Limb (tissue), 2 donors: ENCODE results near the gene MPRIP.

Source experiments
- DNase-seq, 2 donors: peaks; one replicate each; pipeline ENCODE4 v3.0.0-alpha.2; 2016; ENCODE audit errors: extremely low spot score in 2 of 2

The MPRIP gene

DNA sequence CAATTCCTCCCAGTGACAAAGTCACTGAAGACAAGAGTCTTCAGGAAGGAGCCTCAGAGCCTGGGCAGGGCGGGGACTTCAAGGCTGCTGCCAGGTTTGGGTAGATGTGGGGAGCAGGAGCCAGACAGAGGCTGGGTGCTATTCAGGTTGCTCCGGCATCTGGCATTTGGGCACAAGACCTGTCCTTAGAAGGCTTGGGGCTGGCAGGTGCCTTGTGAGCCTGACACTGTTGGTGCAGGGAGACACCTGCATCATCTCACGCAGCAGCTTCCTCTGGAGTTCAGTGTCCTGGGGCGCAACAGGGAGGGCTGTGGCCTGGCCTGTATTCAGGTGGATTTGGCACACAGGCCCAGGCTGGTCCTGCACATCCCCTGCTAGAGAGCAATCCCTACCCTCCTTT, 65.0 kb downstream of the MPRIP start:
- DNase-seq: no peak

DNA sequence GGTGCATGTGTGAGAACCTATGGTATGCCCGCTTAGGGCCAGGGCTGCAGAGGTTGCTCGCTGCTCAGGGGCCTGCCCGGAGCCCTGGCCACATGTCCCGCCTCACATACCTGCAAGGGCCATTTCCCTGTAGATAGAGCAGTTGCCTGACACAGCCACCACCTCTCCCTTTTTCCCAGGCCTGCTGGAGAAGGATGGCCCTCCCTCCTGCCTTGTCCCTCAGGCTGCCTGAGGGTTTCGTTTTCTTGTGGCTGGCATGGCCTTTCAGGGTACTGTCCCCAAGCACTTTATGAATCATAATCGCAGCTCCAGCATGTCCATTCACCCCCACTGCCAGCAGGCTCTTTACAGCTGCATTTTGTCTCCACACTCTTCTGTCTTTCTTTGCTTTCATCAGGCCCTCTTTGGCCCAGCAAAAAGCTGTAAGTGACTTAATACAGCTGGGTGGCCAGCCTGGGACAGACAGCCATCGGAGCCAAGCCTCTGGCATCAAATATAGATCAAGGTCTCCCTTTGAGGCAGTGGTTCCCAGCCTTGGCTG, 65.7 kb downstream of the MPRIP start:
- DNase-seq: no peak

- no peak for DNase-seq
These were observed 66.3 kb downstream of the MPRIP start for GRCh38 chr17:17108451-17109049.

DNA sequence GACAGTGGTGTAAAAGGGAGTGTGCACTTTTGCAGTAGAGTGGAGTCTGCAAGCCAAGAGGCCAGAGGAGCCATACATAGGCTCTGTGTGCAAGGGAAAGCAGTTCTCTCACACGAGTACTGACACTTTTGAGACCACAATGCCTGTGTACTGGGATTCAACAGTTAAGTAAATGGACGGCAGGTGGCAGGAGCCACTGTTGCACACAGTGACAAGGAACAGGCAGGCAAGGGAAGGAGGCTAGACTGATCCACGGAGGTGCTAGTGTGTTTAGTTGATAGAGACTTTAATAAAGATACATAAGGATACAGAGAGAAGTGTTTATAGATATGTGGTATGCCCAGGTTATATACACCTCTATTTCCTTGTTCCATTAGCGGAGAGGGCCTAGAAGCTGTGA, 67.0 kb downstream of the MPRIP start:
- DNase-seq: no peak

DNA sequence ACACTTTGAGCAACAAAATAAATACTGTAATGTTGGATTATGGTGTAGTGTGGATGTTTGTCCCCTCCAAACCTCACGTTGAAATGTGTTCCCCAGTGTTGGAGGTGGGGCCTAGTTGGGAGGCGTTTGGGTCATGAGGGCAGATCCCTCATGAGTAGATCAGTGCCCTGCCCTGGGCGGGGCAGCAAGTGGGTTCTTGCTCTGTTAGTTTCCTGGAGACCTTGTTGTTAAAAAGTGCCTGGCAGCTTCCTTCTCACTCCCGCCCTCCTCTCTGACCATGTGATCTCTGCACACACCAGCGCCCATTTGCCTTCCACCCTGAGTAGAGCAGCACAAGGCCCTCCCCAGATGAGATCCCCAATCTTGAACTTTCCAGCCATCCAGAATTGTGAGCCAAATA, 67.7 kb downstream of the MPRIP start:
- DNase-seq: no peak

GRCh38 chr17:17110520-17110919, 68.3 kb downstream of the MPRIP start:
- DNase-seq: no peak

GRCh38 chr17:17111401-17112393, 69.4 kb downstream of the MPRIP start:
- no peak for DNase-seq

- no peak for DNase-seq
These were observed 70.5 kb downstream of the MPRIP start for GRCh38 chr17:17112628-17113200.

DNA sequence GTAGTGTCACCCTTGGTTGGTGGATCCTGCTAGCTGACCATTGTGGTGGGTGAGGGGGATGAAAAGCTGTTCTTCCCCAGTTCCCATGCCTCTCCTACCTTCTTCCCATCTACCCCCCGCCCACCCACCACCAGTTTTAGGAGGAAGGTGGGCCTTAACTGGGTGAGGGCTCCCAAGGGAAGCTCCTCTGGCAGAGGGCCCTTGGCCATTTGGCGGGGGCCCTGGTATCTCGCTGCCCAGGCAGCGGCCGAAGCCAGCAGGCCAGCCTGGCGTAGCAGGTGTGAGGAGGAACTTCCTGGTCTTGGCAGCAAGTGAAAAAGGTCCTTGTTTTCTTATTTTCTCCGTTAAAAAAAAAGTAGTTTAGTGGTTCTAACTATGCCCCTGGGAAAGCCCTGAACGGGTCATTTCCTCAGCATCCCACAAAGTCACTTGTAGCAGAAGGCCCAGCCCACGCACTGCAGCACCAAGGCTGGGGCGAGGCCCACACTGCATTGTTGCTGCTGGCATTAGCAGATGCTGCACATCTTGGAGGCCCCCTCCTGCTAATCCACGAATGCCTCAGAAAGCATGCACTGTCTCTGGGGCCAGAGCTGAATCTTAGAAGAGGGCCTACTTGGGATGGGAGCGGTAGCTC, 72.5 kb downstream of the MPRIP start:
- no peak for DNase-seq

DNA sequence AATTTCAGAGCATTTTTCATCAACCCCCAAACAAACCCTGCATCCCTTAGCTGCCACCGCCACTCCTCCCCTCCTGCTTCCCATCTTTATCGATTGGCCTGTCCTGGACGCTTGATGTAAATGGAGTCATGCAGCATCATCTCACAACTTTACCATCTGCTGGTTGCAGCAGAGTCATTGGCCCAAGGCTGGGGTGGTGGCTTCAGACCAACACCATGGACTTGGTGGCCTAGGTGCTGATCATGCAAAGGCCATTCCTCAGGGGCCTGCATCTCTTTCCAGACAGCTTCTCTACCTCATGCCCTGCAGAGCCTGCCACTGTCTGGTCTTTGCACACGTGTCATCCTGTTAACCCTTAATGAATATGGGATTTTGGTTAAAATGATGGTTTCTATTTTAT, 73.4 kb downstream of the MPRIP start:
- DNase-seq: no peak

DNA sequence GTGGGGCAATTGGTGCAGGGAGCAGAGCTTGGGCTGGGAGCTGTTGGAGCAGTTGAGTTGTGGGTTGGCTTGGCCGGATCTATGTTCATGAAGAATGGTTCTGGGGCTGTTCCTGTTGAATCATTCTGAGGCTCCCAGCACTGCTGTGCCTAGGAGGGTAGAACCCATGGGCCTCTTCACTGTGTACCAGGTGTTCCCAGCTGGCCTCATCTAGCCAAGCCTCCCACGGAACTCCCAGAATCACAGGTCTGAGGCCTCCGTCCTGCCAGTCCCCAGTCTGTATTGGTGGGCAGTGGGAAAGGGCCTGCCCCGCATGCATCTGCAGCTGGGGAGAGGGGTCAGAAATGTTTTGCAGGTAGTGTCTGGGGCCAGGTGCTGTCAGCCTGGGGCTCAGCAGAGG, 74.1 kb downstream of the MPRIP start:
- no peak for DNase-seq

GRCh38 chr17:17117923-17118322, 75.7 kb downstream of the MPRIP start:
- DNase-seq: no peak

DNA sequence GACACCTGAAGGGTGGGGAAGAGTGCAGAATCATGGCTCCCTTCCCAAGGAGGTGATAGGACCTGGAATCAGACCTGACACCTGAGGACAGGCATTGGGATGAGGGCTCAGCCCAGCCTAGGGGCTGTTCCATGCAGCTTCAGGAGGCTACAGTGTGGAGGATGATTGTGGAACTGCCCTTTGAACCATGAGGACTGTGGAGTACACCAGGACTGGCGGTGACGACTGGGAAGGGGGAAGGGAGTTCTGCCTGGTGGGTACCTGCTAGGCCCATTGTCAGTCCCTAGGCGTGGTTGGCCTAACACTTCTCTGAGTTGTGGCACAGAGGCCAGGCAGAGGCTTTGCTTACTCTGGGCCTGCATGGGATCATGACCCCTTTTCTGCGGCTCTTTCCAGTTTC, 76.1 kb downstream of the MPRIP start:
- no peak for DNase-seq

DNA sequence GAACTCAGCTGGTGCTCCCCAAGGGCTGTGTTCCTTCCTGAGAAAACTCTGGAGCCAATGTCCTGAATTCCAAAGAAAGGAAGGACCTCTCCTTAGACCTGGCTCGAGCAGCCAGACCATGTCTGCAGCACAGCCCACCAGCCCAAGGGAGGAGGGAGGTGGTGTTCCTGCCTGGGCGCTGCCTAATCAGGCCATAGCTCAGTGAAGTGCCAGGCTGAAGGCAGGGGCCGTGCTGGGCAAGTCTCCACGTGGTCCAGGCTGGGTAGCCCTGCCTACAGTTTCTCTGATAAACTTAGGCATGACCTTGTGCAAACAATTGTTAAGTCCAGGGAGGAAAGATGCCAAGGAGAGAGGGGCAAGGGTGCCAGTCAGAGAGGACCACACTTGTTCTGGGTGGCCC, 76.8 kb downstream of the MPRIP start:
- DNase-seq: no peak

DNA sequence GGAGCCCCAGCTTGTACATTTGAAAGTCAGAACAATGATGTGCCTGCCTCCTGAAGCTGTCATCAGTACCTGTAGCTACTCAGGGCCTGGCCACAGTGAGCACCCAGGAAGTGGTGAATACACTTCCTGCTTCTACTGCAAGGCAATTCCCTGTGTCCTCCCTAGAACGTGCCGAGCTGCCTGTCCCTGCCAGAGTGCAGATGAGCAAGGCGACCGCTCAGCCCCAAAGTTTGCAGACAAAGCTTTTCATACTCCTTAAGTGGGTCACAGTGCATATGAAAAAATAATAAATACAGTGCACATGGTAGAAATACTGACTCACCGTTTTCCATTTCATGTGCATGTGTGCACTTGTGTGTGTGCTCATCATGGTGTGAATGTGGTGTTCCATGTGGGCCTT, 77.3 kb downstream of the MPRIP start:
- no peak for DNase-seq

DNA sequence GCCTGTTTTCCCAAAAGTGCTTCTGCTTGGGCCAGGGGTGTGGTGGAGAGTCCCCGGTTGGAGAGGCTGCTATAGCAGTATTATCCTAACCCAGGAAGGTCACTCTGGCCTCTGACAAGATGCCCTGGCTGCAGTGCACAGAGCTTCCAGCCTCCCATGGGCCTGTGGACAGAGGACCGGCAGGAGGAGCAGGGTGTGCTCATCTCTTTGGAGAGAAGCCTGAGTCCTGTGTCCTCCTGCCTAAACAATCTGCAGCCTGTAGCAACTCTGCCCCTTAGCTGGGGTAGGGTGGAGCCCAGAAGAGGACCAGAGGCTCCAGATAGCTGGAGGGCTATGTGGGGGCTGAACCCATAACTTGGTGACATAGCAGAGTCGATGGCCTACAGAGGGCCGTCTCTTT, 78.0 kb downstream of the MPRIP start:
- DNase-seq: no peak

DNA sequence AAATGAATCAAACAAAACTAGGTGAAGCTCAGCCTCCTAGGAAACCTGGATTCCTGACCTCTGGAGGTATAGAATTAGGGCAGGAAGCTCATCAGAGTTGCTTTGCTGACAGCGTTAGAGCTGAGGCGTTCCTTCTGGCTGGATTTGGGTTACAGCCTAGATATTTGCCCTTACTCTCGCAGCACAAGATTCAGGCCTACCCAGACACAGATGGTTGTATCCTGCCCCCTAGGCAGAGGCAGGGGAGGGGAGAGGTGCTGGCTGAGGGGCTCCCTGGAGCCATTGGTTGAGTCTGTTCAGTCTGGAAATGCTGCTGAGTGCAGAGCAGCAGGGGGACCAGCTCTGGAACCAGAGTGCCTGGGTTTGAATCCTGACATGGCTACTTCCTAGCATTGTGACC, 78.4 kb downstream of the MPRIP start:
- DNase-seq: no peak

DNA sequence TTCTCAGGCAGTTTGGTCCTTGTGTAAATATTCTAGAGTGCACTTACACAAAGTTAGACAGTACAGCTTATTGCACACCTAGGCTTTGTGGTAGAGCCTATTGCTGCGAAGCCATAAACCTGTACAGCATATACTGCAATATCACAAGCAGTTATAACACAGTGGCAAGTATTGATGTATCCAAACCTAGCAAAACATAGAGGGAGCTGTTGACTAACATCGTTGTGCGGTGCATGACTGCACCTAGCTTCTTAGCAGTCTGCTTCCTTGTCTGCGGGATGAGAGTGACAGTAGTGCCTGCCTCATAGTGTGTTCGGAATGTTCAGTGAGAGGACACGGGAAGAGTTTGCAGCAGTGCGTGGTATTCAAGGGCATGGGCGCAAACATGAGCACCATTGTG, 78.9 kb downstream of the MPRIP start:
- DNase-seq: no peak

DNA sequence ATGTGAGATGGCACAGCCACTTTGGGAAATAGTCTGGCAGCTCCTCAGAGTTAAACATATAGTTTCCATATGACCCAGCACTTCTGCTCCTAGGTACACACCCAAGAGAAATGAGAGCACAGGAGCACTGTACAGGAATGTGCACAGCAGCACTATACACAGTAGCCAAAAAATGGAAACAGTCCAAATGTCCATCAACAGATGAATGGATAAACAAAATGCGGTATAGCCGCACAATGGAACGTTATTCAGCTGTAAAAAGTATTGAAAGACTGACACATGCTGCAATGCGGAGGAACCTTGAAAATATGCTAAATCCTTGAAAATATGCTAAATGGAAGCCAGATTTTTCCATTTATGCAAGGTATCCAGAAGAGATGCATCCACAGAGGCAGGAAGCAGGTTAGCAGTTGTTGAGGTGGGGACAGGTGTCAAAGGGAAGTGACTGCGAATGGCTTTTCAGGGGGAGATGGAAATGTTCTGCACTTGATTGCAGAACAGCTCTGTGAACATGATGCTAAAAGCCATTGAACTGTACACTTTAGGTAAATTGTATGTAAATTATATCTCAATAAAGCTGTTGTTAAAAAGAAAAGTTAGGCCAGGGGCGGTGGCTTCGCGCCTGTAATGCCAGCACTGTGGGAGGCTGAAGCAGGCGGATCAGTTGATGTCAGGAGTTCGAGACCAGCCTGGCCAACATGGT, 80.7 kb downstream of the MPRIP start:
- no peak for DNase-seq

GRCh38 chr17:17124341-17124740, 82.1 kb downstream of the MPRIP start:
- DNase-seq: no peak
